GM19467 (cell line): Measurements from ENCODE around the gene RNASE2.
"Not testable (repeated sequence)": the region's sequence is repeated elsewhere in the genome, so short reads cannot be mapped to it uniquely, and the experiment has no call there.

Source experiments
- ATAC-seq: cut with Tn5 transposase; IDR thresholded peaks from one replicate; pipeline ENCODE4 v1.9.1; 2021; ENCODE audit warnings: mild to moderate bottlenecking, moderate library complexity; ENCODE audit not compliant: unreplicated experiment

Gene RNASE2

GRCh38 chr14:20980906-20981305 is 25.6 kb downstream of the RNASE2 start:
- no peak for ATAC-seq

- no peak for ATAC-seq
Measured at GRCh38 chr14:20982646-20983369, 27.5 kb downstream of the RNASE2 start.

- not testable (repeated sequence) for ATAC-seq
Measured at GRCh38 chr14:20985650-20986049, 30.4 kb downstream of the RNASE2 start.

GRCh38 chr14:20986811-20987210 is 31.5 kb downstream of the RNASE2 start:
- no peak for ATAC-seq

- ATAC-seq = no peak
Measured at GRCh38 chr14:20988717-20989470, 33.6 kb downstream of the RNASE2 start.

- no peak for ATAC-seq
Measured at GRCh38 chr14:20989471-20989786, 34.1 kb downstream of the RNASE2 start.

- ATAC-seq = peak; percentile 95
Measured at GRCh38 chr14:20989787-20990600, 34.7 kb downstream of the RNASE2 start, which contains the start of gene METTL17. METTL17 (plus strand) TSS chr14:20989980; CDS start chr14:20990003, 23 bp downstream.

DNA sequence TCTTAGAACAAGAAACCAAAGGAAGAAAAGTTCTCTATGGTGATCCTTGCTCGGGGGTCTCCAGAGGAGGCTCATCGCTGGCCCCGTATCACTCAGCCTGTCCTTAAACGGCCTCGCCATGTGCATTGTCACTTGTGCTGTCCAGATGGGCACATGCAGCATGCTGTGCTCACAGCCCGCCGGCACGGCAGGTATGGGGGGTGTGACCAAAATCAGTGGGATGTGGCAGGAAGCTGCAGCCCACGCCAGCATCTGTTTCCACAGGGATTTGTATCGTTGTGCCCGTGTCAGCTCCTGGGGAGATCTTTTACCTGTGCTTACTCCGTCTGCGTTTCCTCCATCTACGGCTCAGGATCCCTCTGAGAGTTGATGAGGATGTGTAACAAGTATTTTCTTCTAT is 41.2 kb downstream of the RNASE2 start:
- no peak for ATAC-seq

DNA sequence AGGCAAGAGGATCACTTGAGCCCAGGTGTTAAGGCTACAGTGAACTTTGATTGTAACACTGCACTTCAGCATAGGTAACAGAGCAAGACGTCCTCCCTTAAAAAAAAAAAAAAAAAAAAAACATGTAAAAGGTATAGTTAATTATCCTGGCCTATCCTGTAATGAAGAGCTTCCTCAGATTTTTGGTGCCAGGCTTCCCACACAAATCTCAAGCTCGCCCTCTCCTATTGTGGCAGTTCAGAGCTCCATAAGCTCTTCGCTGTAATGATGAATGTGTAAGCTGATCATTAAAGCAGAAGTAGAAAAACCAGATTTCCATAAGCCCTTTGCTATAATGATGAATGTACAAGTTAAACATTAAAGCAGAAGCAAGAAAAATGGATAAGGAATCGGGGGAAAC is 41.8 kb downstream of the RNASE2 start:
- ATAC-seq = no peak

DNA sequence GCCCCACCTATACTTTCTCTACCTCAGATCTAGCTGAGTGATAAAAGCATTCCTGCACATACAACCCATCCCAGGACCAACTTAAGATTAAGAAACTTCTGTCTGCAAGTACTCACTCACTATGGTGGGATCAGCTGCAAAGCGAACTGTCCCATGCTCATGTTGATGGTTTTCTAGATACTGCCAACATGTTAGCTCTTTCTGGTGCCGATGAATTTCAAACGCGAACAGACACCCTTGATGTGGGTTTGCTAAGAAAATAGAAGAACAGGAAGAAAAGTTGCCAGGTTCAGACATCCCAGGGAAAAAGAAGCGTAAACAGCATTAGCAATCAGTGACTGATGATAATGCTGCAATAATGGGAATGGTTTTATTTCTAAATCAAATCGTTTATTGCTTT is 42.3 kb downstream of the RNASE2 start:
- ATAC-seq = no peak

DNA sequence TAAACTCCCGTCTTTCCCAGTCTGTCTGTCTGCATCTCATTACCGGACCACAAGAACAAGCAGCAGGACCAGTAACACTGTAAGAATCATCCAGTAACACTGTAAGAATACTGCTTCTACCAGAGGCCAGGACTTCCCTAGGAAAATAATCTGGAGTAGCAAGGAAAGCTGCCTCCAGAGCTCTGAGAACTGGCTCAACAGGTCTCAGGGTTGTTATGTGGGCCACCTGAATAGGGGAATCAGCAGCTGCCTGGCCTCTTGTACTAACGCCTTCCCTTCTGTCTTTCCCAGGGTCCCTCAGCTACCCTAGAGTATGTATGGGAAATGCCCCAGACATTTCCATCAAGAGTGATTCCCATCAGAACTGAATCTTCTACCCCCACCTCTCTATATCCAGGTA is 42.9 kb downstream of the RNASE2 start:
- ATAC-seq = no peak

GRCh38 chr14:20998674-20999366 is 43.5 kb downstream of the RNASE2 start, which contains the start of gene SLC39A2:
SLC39A2 (plus strand) TSS chr14:20999293; CDS start chr14:20999447, 154 bp downstream.
- no peak for ATAC-seq

- no peak for ATAC-seq
Measured at GRCh38 chr14:20999591-20999990, 44.3 kb downstream of the RNASE2 start.

DNA sequence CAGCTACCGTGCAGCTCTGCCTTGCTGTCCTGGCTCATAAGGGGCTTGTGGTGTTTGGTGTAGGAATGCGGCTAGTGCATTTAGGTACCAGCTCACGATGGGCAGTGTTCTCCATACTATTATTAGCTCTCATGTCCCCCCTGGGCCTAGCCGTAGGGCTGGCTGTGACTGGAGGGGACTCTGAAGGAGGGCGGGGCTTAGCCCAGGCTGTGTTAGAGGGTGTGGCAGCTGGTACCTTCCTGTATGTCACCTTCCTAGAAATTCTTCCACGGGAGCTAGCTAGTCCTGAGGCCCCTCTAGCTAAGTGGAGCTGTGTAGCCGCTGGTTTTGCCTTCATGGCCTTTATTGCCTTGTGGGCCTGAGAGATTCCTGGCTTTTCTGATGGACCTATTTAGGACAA is 45.9 kb downstream of the RNASE2 start:
- no peak for ATAC-seq

- ATAC-seq = no peak
Measured at GRCh38 chr14:21003788-21004346, 48.6 kb downstream of the RNASE2 start.
